Neural crest cell (in vitro differentiated cells): ENCODE measurements around the gene SVEP1. TPM values are rescaled to one million over a fixed set of nuclear protein-coding genes. Genes with fewer than 3 reads are reported as not detected.

ENCODE experiments used
- DNase-seq: peaks from one replicate; pipeline ENCODE4 v3.0.0; 2021; ENCODE audit warnings: low read depth, mixed read lengths, low spot score
- H3K27ac Mint-ChIP-seq: one replicate; pipeline ENCODE4 v1.8.0; 2021; ENCODE audit warnings: mild to moderate bottlenecking, mixed read lengths; ENCODE audit not compliant: unreplicated experiment
- H3K27me3 Mint-ChIP-seq: 2 replicates; pipeline ENCODE4 v1.8.0; 2021; ENCODE audit warnings: low read depth, mild to moderate bottlenecking, mixed read lengths
- H3K36me3 Mint-ChIP-seq: 2 replicates; pipeline ENCODE4 v1.8.0; 2021; ENCODE audit warnings: low read depth, mild to moderate bottlenecking, mixed read lengths
- H3K4me1 Mint-ChIP-seq: 2 replicates; pipeline ENCODE4 v1.8.0; 2021; ENCODE audit warnings: mixed read lengths
- H3K4me3 Mint-ChIP-seq: one replicate; pipeline ENCODE4 v1.8.0; 2021; ENCODE audit warnings: mild to moderate bottlenecking, mixed read lengths
- H3K9me3 Mint-ChIP-seq: 2 replicates; pipeline ENCODE4 v1.8.0; 2021; ENCODE audit warnings: mixed read lengths
- total RNA-seq: library from RNA; stranded (reverse); gene quantifications from 2 replicates; pipeline ENCODE4 v1.2.1, GENCODE V29; 2021
- TF ChIP-seq, protein P1 (sequence below): fragments of 200-600 bp; sonication (generic); conservative IDR thresholded peaks from 2 replicates; pipeline ENCODE4 v1.5.0; 2021; ENCODE audit warnings: antibody characterized with exemption, mild to moderate bottlenecking

Gene SVEP1
- total RNA-seq, 1 donor from 2014 or later = 1.3 TPM

DNA sequence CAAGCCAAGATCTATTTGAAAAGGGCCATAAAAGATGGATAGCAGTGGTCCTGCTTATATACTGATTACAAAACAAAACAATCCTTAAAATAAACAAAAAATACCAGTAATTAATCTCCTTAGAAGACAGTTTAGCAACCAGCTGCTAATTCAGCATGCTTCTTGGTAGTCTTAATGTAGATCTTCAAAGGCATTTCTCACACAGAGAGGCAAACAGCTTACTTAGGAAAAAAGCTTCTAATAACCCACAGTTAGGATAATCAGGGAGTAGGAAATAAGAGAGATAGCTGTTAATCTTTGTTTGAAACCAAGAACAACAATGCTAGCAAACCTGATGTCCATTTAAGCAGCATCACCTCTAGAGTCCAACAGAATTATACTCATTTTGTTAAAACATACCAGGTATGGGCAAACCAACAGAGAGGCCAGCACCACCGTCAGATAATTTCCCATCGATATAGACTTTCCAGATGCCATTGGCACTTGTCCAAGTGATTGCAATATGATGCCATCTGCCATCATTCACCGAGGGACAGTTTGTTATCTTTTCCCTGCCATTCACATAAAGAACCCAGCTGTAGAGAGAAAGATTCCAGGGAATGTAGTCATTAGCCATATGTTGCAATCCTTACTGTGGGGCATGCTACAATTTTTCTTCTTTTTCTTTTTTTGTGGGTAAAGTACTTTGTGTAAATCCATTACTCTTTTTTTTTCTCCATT, 136.2 kb downstream of the SVEP1 start:
- no peak overlapping the region for H3K4me3 Mint-ChIP-seq
- H3K27ac Mint-ChIP-seq = no peak overlapping the region
- H3K36me3 Mint-ChIP-seq = peaks cover 2% of the 10 kb centered on the region
- TF ChIP-seq, protein P1, sequence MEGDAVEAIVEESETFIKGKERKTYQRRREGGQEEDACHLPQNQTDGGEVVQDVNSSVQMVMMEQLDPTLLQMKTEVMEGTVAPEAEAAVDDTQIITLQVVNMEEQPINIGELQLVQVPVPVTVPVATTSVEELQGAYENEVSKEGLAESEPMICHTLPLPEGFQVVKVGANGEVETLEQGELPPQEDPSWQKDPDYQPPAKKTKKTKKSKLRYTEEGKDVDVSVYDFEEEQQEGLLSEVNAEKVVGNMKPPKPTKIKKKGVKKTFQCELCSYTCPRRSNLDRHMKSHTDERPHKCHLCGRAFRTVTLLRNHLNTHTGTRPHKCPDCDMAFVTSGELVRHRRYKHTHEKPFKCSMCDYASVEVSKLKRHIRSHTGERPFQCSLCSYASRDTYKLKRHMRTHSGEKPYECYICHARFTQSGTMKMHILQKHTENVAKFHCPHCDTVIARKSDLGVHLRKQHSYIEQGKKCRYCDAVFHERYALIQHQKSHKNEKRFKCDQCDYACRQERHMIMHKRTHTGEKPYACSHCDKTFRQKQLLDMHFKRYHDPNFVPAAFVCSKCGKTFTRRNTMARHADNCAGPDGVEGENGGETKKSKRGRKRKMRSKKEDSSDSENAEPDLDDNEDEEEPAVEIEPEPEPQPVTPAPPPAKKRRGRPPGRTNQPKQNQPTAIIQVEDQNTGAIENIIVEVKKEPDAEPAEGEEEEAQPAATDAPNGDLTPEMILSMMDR = no peak
- no peaks in the 10 kb centered on the region for H3K4me1 Mint-ChIP-seq
- no peaks in the 10 kb centered on the region for H3K27me3 Mint-ChIP-seq
- H3K9me3 Mint-ChIP-seq = peaks cover 18% of the 10 kb centered on the region
- DNase-seq = no peak

DNA sequence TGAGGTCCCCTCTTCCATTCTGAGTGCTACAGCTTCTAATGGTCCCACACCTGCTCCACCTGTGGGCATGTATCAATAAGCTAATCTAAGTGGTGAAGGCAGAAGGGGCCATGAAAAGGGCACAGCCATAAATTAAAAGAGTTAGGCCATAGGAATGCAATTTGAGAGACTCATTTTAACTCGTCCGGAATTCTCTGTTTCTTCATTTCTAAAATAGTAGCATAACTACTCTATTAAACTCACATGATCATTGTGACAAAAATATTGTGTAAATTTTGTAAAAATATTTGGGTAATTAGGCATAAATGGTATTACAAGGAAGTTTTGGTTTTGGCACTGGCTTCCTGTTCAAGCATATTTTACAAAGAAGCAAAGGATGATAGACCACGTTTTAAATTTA, 138.7 kb downstream of the SVEP1 start:
- Mint-ChIP-seq H3K4me1 (no peaks in the 10 kb centered on the region), H3K4me3 (no peak overlapping the region), H3K27me3 (no peaks in the 10 kb centered on the region), H3K36me3 (no peaks in the 10 kb centered on the region), H3K9me3 (peaks cover 5% of the 10 kb centered on the region), H3K27ac (no peak overlapping the region)
- no peak for DNase-seq
- TF ChIP-seq, protein P1 = no peak

GRCh38 chr9:110440172-110440571, 139.4 kb downstream of the SVEP1 start:
- TF ChIP-seq, protein P1 = no peak
- DNase-seq = no peak
- peaks cover 2% of the 10 kb centered on the region for H3K9me3 Mint-ChIP-seq
- H3K27me3 Mint-ChIP-seq = no peaks in the 10 kb centered on the region
- H3K4me3 Mint-ChIP-seq = no peak overlapping the region
- no peaks in the 10 kb centered on the region for H3K4me1 Mint-ChIP-seq
- H3K36me3 Mint-ChIP-seq = no peaks in the 10 kb centered on the region
- H3K27ac Mint-ChIP-seq = peak overlapping the region; percentile 25

GRCh38 chr9:110432253-110432652, 147.3 kb downstream of the SVEP1 start:
- DNase-seq = no peak
- Mint-ChIP-seq H3K36me3 (no peaks in the 10 kb centered on the region), H3K4me1 (no peaks in the 10 kb centered on the region), H3K27ac (no peak overlapping the region), H3K27me3 (no peaks in the 10 kb centered on the region), H3K9me3 (no peaks in the 10 kb centered on the region), H3K4me3 (no peak overlapping the region)
- TF ChIP-seq, protein P1 = no peak

- H3K9me3 Mint-ChIP-seq = no peaks in the 10 kb centered on the region
- TF ChIP-seq, protein P1 = no peak
- H3K4me1 Mint-ChIP-seq = no peaks in the 10 kb centered on the region
- no peaks in the 10 kb centered on the region for H3K27me3 Mint-ChIP-seq
- H3K4me3 Mint-ChIP-seq = no peak overlapping the region
- no peak for DNase-seq
- H3K27ac Mint-ChIP-seq = no peak overlapping the region
- H3K36me3 Mint-ChIP-seq = no peaks in the 10 kb centered on the region
These were observed 150.1 kb downstream of the SVEP1 start for GRCh38 chr9:110429453-110429852.
